ENCODE data around the gene CREM. TPM values are rescaled to one million over a fixed set of nuclear protein-coding genes. Genes with fewer than 3 reads are reported as not detected.

CREM gene
- total RNA-seq, 1 donor from 2014 or later = 54.8 TPM

DNA sequence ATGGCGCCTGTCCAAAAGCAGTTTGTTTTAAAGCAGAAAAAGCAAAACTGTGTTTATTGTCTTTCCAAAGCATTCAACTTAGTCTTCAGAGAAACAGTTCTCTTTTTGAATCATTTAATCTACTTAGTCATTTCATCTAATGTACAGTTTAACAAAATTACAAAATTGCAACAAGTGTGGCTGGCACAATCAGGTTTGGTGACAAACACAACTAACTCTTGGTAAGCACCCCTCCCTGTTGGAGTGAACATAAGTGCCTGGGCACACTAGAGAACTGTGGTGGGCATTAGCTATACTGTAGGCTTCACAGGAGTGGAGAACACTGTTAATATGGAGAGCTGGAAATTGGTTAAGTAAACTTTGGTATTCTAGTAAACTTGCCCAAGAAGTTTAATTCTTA is 6.9 kb downstream of the CREM start:
- intact Hi-C loops (cut with micrococcal nuclease) = no loop called here

GRCh38 chr10:35135861-35136260 is 9.2 kb downstream of the CREM start:
- intact Hi-C loops (cut with micrococcal nuclease) = no loop called here

DNA sequence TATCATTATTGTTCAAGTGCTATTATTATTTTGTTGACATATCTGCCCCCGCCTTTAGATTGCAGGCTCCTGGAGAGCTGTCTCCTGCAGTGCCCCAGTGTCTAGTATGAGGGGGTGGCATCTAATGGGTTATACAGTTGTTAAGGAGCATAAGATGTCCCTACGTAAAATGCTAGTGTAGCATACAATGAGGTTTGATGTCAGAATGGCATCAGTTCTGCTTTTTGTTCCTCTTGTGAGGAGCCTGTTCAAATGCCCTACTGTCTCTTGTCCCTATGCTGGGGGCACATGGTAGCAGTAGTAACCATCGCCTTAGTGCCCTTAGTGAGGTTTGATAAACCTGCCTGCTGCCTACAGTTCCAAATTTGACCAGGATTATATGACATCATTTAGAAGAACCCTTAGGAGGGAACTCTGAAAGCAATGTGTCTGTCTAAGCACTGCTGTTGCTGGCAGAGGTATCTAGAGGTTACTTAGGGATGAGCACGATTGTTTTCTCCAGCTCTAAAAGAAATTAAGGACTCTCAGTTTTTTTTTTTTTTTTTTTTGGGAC is 9.7 kb downstream of the CREM start:
- intact Hi-C loops (cut with micrococcal nuclease) = no loop called here

GRCh38 chr10:35140126-35140525 is 13.5 kb downstream of the CREM start:
- intact Hi-C loops (cut with micrococcal nuclease) = no loop called here

- intact Hi-C loops (cut with micrococcal nuclease) = no loop called here
These were observed 14.1 kb downstream of the CREM start for GRCh38 chr10:35140727-35141126.

DNA sequence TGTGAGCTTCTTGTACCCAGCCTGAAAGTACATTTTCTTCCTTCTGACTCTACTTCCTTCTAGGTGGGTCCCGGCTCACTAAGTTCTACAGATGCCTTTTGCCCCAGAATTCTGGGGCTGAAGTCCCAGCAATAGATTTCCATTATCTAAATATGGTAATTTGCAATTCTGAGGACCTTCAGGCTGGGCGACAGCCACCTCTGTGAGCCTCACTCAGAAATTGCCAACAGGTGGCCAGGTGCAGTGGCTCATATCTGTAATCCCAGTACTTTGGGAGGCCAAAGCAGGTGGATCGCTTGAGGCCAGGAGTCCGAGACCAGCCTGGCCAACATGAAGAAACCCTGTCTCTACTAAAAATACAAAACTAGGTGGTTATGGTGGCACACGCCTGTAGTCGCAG is 23.7 kb downstream of the CREM start:
- intact Hi-C loops (cut with micrococcal nuclease) = no loop called here

- intact Hi-C loops (cut with micrococcal nuclease) = no loop called here
These were observed 26.3 kb downstream of the CREM start for GRCh38 chr10:35152992-35153391.

DNA sequence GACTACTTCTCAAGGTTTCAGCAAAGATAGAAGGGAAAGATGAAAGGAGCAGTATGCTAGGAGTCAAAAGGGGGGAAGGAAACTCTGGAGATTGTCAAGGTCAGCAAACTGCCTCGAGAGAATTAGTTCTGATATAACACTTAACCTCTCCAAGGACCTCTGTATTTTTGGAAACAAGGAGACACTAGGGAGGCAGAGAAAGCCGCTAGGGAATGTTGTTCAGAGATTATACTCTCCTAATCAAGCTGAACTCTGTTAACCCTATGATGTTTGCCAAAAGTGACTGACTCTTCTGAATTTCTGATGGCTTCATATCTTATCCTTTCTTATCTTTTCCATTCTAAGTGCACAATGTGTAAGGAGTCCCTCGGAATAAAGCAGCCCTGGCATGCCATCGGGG is 27.1 kb downstream of the CREM start:
- intact Hi-C loops (cut with micrococcal nuclease) = no loop called here

GRCh38 chr10:35160743-35161142 is 34.1 kb downstream of the CREM start:
- intact Hi-C loops (cut with micrococcal nuclease) = no loop called here

GRCh38 chr10:35161906-35162305 is 35.3 kb downstream of the CREM start:
- intact Hi-C loops (cut with micrococcal nuclease) = no loop called here

GRCh38 chr10:35165136-35165535 is 38.5 kb downstream of the CREM start:
- intact Hi-C loops (cut with micrococcal nuclease) = no loop called here

GRCh38 chr10:35165811-35166210 is 39.2 kb downstream of the CREM start:
- intact Hi-C loops (cut with micrococcal nuclease) = no loop called here

DNA sequence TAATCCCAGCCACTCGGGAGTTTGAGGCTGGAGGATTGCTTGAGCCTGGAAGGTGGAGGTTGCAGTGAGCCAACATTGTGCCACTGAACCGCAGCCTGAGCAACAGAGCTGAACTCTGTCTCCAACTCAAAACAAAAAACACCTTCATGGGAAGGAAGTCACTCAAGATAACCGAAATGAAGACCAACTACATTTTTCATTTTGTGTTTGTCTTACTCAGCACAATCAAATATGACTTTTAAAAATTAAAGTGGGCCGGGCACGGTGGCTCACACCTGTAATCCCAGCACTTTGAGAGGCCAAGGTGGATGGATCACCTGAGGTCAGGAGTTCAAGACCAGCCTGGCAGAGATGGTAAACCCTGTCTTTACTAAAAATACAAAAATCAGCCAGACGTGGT is 40.0 kb downstream of the CREM start:
- intact Hi-C loops (cut with micrococcal nuclease) = no loop called here

DNA sequence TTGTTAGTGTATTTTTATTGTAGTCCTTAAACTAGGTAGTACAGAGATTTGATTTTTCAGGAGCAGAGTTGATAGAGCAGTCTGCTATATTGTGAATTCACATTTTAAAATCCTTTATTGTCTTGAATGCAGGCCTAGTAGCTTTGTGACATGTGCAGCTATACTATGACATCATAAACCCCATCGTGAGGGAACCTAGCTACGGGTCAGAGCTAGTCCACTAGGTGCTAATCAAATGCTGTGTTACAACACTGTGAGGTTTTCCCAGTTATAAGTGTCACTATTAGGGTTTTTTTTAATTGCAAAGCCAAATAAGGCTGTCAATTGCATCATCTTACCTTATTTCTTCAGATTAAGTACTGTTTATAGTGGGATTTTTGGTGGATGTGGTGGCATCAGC is 40.7 kb downstream of the CREM start:
- intact Hi-C loops (cut with micrococcal nuclease) = no loop called here

DNA sequence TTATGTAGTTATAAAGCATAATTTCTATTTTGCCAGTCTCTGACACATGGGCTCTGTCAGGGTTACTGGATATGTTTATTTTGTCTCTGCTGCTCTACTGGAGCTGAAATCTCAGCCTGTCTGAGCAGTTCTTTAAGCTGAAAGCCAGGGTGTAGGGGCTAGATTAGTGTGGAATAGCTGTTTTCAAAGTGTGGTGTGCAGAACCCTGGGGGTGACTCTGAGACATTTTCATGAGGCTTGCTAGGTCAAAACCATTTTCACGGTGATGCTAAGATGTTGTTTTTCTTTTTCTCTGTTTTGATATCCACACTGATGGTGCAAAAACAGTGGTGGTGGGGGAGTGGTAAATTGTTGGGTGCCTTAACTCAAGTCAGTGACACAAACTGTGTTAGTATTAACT is 45.5 kb downstream of the CREM start:
- intact Hi-C loops (cut with micrococcal nuclease) = no loop called here

GRCh38 chr10:35172574-35172973 is 45.9 kb downstream of the CREM start:
- intact Hi-C loops (cut with micrococcal nuclease) = no loop called here

GRCh38 chr10:35178331-35178730 is 51.7 kb downstream of the CREM start:
- intact Hi-C loops (cut with micrococcal nuclease) = no loop called here

DNA sequence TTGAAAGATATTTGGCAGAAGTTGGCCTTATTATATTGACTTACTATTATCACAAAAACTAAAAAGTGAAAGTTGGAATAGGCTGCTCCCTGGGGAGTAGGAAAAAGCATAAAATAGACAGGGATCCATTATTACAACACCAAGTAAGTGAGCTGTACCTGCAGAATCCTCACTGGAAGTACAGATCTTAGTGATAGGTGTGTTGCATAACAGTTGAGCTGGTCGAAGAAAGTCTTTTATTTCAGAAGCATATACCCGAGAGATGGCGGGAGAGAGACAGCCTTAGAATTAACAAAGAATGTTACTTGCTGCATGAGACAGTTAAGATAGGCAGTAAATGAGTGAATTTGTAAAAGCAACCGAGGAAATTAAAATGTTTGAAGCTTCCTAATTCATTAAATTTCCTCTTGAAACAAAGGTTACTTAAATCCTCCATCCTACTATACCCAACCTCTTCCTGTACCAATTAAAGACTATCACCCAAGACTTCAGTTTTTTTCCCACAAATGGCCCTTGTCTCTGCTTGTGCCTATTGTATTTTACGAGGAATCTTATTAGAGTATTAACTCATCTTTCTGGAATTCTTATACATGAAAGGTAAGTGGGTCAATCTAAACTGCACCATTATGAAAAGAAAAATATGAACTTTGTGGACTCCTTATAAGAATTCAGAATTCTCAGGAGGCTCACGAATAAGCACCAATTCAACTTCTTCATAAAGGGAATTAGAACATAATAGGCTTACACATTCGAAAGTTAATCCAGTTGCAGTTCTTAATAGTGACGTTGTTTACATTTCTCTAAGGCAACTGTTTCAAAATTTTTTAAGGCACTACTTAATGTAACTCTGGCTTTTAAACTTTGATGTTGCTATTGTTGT is 56.2 kb downstream of the CREM start:
- intact Hi-C loops (cut with micrococcal nuclease) = no loop called here

GRCh38 chr10:35184527-35185171 is 58.0 kb downstream of the CREM start:
- intact Hi-C loops (cut with micrococcal nuclease) = no loop called here

DNA sequence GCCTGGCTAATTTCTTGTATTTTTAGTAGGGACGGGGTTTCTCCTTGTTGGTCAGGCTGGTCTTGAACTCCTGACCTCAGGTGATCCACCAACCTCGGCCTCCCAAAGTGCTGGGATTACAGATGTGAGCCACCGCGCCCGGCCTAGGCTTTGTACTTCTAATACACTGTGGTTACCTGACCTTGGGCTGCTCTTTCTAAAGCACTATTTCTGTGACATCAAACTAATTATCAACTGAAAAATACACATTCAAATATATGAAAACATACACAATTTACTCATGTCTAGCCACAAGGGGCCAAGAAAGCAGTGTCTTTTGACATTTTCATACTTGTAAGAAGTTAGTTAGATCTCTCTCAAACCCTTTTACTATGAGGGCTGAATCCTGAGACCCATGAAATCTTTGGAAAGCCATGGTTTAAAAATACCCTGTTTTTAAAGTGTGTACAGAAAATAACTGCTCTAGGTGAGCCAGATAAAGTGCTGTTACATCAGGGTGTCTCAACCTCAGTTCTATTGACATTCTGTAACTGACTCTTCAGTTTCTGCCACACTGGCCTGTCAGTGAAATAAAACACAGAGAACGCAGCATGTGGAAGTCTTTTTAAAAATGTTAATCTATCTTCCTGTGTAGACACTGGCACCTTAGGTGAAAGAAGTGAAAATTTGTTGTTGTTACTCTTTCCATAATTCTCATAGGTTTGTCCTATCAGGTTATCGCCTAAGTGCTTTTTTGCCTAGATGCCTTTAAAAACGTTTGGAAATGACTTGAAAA is 58.8 kb downstream of the CREM start:
- intact Hi-C loops (cut with micrococcal nuclease) = no loop called here

GRCh38 chr10:35188954-35189353 is 62.3 kb downstream of the CREM start:
- intact Hi-C loops (cut with micrococcal nuclease) = no loop called here

- intact Hi-C loops (cut with micrococcal nuclease) = no loop called here
These were observed 64.9 kb downstream of the CREM start for GRCh38 chr10:35191523-35191922.
